Fibroblast of pulmonary artery (primary cell): ENCODE results near the gene MCRIP2.

Experiments used
- DNase-seq: peaks from one replicate; pipeline ENCODE4 v3.0.0-alpha.2; 2010; ENCODE audit warnings: low read depth
- H3K4me3 ChIP-seq: replicated peaks from 2 replicates; pipeline ENCODE4 v1.5.1; 2011; ENCODE audit warnings: low read depth, mild to moderate bottlenecking, control low read depth, low read length, moderate library complexity
- TF ChIP-seq, protein P1 (sequence below): IDR thresholded peaks from 2 replicates; pipeline ENCODE4 v1.5.1; 2011; ENCODE audit warnings: mild to moderate bottlenecking, control low read depth, low read length, inconsistent platforms; ENCODE audit errors: missing control alignments

Gene MCRIP2

GRCh38 chr16:637081-638018 lies 4.3 kb upstream of the MCRIP2 start:
- TF ChIP-seq, protein P1, sequence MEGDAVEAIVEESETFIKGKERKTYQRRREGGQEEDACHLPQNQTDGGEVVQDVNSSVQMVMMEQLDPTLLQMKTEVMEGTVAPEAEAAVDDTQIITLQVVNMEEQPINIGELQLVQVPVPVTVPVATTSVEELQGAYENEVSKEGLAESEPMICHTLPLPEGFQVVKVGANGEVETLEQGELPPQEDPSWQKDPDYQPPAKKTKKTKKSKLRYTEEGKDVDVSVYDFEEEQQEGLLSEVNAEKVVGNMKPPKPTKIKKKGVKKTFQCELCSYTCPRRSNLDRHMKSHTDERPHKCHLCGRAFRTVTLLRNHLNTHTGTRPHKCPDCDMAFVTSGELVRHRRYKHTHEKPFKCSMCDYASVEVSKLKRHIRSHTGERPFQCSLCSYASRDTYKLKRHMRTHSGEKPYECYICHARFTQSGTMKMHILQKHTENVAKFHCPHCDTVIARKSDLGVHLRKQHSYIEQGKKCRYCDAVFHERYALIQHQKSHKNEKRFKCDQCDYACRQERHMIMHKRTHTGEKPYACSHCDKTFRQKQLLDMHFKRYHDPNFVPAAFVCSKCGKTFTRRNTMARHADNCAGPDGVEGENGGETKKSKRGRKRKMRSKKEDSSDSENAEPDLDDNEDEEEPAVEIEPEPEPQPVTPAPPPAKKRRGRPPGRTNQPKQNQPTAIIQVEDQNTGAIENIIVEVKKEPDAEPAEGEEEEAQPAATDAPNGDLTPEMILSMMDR: no peak
- DNase-seq: peak; percentile 89
- H3K4me3 ChIP-seq: peak overlapping the region; percentile 74

DNA sequence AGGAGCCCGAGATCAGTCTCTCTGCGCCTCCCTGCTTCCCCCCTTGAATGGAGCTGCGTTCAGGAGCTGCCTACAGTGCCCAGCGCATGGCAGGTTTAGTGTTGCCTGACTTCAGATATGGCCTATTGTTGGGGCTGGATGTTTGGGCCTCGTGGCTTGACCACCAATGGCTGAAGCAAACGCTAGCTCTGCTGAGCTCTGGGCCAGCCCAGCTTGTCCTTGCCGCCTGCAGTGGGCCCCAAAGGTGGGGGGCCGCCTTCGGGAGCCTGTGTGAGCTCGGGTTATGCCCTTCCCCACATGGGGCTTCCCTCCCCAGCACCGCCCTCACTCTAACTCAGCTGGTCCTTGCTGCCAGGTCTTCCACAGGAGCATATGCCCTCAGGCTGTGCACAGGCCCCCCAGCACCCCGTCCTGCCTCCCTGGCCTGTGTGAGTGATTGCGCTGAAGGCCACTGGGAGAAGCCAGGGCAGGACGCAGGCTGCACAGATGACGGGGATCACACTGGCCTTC lies 3.5 kb upstream of the MCRIP2 start:
- H3K4me3 ChIP-seq: no peak overlapping the region
- no peak for DNase-seq
- TF ChIP-seq, protein P1: no peak

DNA sequence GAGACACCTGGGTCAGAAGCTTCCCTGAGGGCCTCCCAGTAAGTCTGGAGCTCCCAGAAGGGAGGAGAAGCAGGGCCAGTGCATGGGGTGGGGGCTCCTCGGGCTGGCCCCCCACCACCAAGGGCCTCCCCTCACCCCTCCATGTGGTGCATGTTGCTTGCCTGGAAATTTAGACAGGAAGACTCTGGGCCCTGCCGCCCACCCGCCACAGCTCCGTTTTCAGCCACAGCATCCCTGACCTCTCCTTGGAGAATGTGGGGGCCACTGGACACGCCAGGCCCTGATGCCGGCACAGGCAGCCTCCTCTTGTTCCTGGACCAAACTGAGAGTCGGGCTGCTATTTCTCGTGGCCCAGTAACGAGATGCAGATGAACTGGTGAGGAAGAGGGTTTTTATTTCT lies 2.8 kb upstream of the MCRIP2 start:
- H3K4me3 ChIP-seq: no peak overlapping the region
- DNase-seq: no peak
- TF ChIP-seq, protein P1: no peak

DNA sequence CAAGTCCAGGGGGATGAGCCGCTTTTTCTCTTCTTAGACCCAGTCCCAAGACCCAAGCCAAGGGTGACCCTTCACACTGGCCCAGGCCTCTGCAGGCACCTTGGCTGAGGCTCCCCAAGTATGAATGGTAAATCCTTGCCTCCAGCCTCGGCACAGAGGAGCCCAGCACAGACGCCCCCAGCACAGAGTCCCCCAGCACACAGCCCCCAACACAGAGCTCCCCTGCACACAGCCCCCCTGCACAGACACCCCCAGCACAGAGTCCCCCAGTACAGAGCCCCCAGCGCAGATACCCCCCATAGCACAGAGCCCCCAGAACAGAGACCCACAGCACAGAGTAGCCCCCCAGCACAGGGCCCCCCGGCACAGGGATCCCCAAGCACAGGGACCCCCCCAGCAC lies 1.0 kb upstream of the MCRIP2 start:
- TF ChIP-seq, protein P1: no peak
- no peak for DNase-seq
- H3K4me3 ChIP-seq: peak overlapping the region; percentile 70

DNA sequence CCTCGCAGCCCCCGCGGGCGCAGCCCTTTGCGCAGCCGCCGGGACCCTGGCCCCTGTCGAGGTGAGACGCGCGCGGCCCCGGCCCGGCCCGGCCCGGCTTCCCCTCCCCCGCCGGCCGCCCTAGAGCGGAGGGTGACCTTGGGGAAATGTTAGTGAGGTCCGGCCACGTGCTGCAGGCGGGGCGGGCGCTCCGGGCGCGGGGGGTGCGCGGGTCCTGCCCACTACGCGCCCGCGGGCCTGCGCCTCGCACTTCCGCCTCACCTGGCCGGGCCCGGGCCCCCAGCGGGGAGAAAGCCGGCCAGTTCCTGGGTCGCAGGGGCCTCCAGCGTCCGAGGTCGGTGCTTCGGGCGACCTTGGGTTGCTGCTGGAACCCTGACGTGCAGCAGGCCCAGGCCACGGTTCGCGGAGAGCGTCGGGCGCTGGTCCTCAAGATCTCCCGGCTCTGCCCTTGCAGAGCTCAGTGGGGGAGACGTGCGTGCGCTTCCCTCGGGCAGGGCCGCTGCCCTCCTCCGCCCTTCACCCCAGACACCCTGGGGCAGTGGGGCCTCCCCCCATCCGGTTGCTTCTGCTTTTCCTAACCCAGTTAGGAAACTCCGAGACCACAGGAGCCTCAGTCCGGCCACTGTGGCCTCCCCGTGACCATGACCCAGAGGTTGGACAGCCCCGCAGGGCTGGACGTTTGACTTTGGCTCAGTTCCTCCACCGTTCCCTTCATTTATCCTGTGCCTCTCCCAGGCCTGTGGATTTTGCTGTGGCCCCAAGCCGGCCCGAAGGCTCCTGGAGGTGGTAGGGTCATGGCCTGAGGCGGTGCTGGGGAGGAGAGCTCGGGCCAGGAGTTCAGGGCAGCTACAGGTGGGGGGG lies 791 bp downstream of the MCRIP2 start:
- peak overlapping the region; percentile 70 for H3K4me3 ChIP-seq
- TF ChIP-seq, protein P1: no peak
- no peak for DNase-seq

DNA sequence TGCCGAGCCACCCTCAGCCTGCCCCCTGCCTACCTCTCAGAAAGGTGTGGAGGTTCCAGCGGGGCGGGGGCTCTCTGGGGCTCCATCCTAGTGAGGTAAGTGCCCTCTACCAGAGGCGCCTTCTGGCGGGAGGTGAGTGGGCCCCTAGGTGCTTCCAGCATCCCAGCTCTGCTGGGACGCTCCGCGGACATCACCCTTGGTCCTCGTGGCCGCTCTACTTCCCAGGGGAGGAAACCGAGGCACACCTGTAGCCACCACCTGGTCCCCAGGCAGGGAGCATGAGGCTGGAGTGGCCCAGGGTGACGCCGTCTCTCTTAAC lies 1.4 kb downstream of the MCRIP2 start:
- TF ChIP-seq, protein P1: no peak
- no peak for DNase-seq
- H3K4me3 ChIP-seq: peak overlapping the region; percentile 70
